Gastroesophageal sphincter (tissue), 4 donors: Measurements from ENCODE around the gene FBXO36. TPM values are rescaled to one million over a fixed set of nuclear protein-coding genes. Genes with fewer than 3 reads are reported as not detected.

Source experiments
- ATAC-seq: fragments of 150-250 bp; one replicate; pipeline ENCODE4 v1.9.1; 2016; ENCODE audit warnings: mild to moderate bottlenecking, moderate library complexity
- H3K27ac ChIP-seq, 4 donors: fragments of 200-600 bp; sonication (generic) in 3 of 4; 1 replicate in 3 of 4; 2 replicates in 1 of 4; pipeline ENCODE4 v1.5.1; 2016 to 2019
- H3K27me3 ChIP-seq: fragments of 200-600 bp; sonication (generic); one replicate; pipeline ENCODE4 v1.5.1; 2019
- H3K36me3 ChIP-seq, 2 donors: fragments of 200-600 bp; sonication (generic); one replicate each; pipeline ENCODE4 v1.5.1; 2019; ENCODE audit warnings: control low read depth in 1 of 2
- H3K4me1 ChIP-seq, 3 donors: fragments of 200-600 bp; sonication (generic); 1 replicate in 2 of 3; 2 replicates in 1 of 3; pipeline ENCODE4 v1.5.1; 2016 to 2019; ENCODE audit warnings: control low read depth in 2 of 3
- H3K4me3 ChIP-seq, 2 donors: fragments of 200-600 bp; sonication (generic); one replicate each; pipeline ENCODE4 v1.5.1; 2019; ENCODE audit warnings: mild to moderate bottlenecking in 1 of 2, moderate library complexity in 1 of 2
- H3K9me3 ChIP-seq, 3 donors: fragments of 200-600 bp; sonication (generic); one replicate each; pipeline ENCODE4 v1.5.1; 2017 to 2019; ENCODE audit warnings: control low read depth in 2 of 3
- EP300 ChIP-seq: sonication (generic); formaldehyde crosslinking; IDR thresholded peaks from one replicate; pipeline ENCODE4 v1.6.1; 2017; ENCODE audit warnings: antibody characterized with exemption, mild to moderate bottlenecking
- POLR2A ChIP-seq, 2 donors: fragments of 450-650 bp; IDR thresholded peaks; one replicate each; pipeline ENCODE4 v1.6.1; 2017; ENCODE audit warnings: antibody characterized with exemption in 2 of 2, mild to moderate bottlenecking in 2 of 2, moderate library complexity in 1 of 2
- POLR2AphosphoS5 ChIP-seq: sonication (generic); formaldehyde crosslinking; IDR thresholded peaks from one replicate; pipeline ENCODE4 v1.6.1; 2017; ENCODE audit warnings: antibody characterized with exemption
- WGBS, 2 donors: methylation state at CpG; one replicate each; pipeline ENCODE4 v1.1.5; 2018; ENCODE audit warnings: low coverage in 1 of 2; 5-methylcytosine and 5-hydroxymethylcytosine counted together
- total RNA-seq, 4 donors: library from RNA; depleted of rRNA; stranded (reverse); fragments of >200 nt; gene quantifications; one replicate each; pipeline ENCODE4 v1.1.0, GENCODE V29; 2016
- TF ChIP-seq, protein P1 (sequence below), 4 experiments: fragments of 200-600 bp in 2 of 4; fragments of 450-650 bp in 2 of 4; sonication (generic) in 1 of 4; IDR thresholded peaks; one replicate each; pipeline ENCODE4 v1.5.1; 2017 to 2019; ENCODE audit warnings: antibody characterized with exemption in 4 of 4, mild to moderate bottlenecking in 2 of 4, moderate library complexity in 2 of 4

Gene FBXO36
- total RNA-seq, 4 donors from 2014 or later = 2.2 to 3.6 (median 3.4) TPM

DNA sequence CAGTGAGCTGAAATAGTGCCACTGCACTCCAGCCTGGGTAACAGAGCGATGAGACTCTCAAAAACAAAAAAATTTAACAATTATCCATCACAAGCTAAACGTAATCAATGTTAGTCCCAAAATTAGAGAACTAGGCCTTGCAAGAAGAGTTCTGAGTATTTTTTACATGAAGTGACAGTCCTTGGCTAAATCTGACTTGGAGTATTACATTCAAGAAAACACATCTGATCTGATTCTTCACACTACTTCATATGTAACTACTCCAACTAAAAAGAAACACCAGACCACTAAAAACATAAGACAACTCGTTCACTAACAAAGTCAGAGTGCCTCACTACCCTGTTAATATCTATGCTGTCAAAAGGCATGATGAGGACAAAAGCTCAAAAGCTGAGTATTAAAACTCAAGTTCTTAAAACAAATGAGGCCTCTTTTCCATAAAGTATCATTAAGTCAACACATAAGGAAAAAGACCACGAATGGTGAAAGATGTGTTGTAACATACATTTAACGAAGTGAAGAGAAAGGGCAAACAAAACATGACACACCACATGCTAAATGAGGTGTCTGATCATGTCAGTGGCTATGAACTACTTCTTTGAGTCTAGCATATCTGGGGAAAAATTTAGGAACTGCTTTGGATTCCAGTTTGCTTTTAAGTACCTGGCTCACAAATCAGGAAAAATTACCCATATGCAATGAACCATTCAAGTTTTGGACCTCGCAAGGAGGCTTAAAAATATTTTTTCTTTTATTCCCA is 42.9 kb upstream of the FBXO36 start:
- TF ChIP-seq POLR2AphosphoS5 (no peak), EP300 (no peak), POLR2A (IDR thresholded peaks at IDR 0.05) (no peak)
- TF ChIP-seq, protein P1, sequence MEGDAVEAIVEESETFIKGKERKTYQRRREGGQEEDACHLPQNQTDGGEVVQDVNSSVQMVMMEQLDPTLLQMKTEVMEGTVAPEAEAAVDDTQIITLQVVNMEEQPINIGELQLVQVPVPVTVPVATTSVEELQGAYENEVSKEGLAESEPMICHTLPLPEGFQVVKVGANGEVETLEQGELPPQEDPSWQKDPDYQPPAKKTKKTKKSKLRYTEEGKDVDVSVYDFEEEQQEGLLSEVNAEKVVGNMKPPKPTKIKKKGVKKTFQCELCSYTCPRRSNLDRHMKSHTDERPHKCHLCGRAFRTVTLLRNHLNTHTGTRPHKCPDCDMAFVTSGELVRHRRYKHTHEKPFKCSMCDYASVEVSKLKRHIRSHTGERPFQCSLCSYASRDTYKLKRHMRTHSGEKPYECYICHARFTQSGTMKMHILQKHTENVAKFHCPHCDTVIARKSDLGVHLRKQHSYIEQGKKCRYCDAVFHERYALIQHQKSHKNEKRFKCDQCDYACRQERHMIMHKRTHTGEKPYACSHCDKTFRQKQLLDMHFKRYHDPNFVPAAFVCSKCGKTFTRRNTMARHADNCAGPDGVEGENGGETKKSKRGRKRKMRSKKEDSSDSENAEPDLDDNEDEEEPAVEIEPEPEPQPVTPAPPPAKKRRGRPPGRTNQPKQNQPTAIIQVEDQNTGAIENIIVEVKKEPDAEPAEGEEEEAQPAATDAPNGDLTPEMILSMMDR (IDR thresholded peaks at IDR 0.05) = no peak
- no peak for ATAC-seq
- no peak overlapping the region for H3K27ac ChIP-seq
- WGBS, 2 donors = 67 to 83% methylated on average over 4 to 6 of the region's 6 CpGs
- H3K9me3 ChIP-seq = no peaks in the 10 kb centered on the region
- H3K36me3 ChIP-seq = peaks cover 0 to 50% of the 10 kb centered on the region in 2 donors
- no peak overlapping the region for H3K4me3 ChIP-seq
- H3K4me1 ChIP-seq = peaks cover 0 to 31% (median 8%) of the 10 kb centered on the region in 3 donors
- no peaks in the 10 kb centered on the region for H3K27me3 ChIP-seq

DNA sequence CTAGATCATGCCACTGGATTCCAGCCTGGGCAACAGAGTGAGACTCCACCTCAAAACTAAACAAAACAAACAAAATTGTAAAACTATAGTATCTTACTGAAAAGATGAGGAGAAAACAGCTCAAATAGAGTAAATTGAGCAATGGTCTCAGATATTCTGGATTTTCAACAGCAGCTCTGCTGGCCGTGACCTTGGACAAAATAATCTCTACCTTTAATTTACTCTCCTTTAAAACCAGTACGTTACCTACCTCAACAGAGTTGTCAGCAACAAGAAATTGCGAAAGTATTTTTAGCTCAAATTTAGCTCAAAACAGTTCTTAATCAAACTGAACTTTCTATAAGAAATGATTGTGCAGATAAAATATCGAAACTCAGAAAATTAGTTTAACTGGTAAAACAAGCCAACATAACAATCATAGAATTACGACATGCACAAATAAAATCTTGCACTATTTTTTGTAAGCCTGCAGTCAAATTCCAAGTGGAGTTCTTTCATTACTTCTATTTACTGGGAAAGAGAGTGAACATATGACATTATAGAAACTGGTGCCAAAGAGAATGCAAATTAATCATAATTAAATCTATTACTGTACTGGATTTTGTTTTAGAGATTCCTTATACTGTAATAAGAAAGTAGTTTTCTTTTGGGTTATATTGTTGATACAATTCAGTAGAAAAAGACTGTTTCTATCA is 41.3 kb upstream of the FBXO36 start:
- H3K9me3 ChIP-seq = no peaks in the 10 kb centered on the region
- peaks cover 0 to 42% (median 5%) of the 10 kb centered on the region in 3 donors for H3K4me1 ChIP-seq
- H3K27ac ChIP-seq = no peak overlapping the region
- H3K4me3 ChIP-seq = no peak overlapping the region
- TF ChIP-seq, protein P1 (IDR thresholded peaks at IDR 0.05) = no peak
- TF ChIP-seq EP300 (no peak), POLR2AphosphoS5 (no peak), POLR2A (IDR thresholded peaks at IDR 0.05) (no peak)
- WGBS, 2 donors = 57 to 66% methylated on average over 5 of the region's 5 CpGs
- peaks cover 0 to 46% of the 10 kb centered on the region in 2 donors for H3K36me3 ChIP-seq
- no peak for ATAC-seq
- no peaks in the 10 kb centered on the region for H3K27me3 ChIP-seq

DNA sequence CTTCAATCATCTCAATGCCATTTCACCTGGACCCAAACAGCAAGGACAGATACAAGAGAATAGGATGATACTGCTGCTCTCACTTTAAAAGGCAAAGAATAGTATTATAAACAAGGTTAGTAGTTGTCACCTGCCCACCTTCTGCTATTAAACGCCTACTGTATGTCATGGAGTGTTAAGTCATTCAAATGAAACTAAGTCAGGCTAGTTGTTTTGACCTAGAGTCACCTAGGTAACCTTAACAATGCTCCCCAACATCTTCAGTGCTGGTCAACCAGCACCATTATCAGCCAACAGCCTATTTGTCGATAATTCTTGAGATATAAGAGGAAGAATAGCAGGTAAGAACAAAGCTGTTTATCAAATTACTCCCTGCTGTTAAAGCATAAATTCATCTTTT is 39.7 kb upstream of the FBXO36 start:
- TF ChIP-seq, protein P1 (IDR thresholded peaks at IDR 0.05) = no peak
- TF ChIP-seq POLR2AphosphoS5 (no peak), EP300 (no peak), POLR2A (IDR thresholded peaks at IDR 0.05) (no peak)
- Histone ChIP-seq H3K36me3 (peaks cover 0 to 30% of the 10 kb centered on the region in 2 donors), H3K4me1 (peaks cover 0 to 53% (median 5%) of the 10 kb centered on the region in 3 donors), H3K27ac (no peak overlapping the region), H3K27me3 (no peaks in the 10 kb centered on the region), H3K9me3 (no peaks in the 10 kb centered on the region), H3K4me3 (no peak overlapping the region)
- ATAC-seq = no peak
- 86 to 87% methylated on average over 2 of the region's 2 CpGs for WGBS, 2 donors

DNA sequence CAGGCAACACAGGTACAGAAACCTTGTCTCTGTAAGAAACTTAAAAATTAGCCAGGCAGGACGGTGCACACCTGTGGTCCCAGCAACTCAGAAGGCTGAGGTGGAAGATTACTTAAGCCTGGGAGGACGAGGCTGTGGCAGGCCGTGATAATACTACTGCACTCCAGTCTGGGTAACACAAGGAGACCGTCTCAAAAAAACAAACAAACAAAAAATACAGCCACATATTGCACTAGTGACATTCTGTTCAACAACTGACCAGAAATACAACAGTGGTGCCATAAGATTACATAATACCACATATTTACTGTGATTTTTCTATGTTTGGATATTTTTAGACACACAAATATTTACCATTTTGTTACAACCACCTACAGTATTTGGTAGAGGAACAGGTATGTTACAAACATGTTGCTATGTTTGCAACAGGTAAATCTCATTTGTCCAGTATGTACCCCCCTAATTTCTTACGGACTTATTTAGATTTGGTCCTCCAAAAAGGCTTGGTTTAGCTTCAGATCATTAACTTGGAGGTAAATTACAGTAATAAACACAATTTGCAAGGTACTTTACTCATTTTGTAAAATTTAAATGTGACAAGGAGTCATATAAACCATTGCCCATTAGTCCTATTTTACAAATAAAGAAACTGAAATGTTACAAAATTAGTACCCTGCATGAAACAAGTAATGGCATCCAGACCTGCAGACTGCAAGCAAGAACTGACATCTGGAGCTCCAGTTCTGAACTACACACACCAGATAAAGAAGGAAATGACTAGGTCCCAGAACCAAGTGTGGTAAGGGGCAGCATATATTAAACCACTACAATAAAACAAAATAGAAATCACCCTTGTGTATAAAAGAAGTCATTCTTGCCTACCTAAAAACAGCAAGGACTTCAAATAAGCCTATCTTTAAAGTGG is 37.3 kb upstream of the FBXO36 start:
- Histone ChIP-seq H3K4me1 (peaks cover 0 to 63% (median 5%) of the 10 kb centered on the region in 3 donors), H3K4me3 (no peak overlapping the region), H3K36me3 (peaks cover 0 to 6% of the 10 kb centered on the region in 2 donors), H3K9me3 (no peaks in the 10 kb centered on the region), H3K27ac (no peak overlapping the region), H3K27me3 (no peaks in the 10 kb centered on the region)
- TF ChIP-seq, protein P1 (IDR thresholded peaks at IDR 0.05) = no peak
- TF ChIP-seq POLR2A (IDR thresholded peaks at IDR 0.05) (no peak), POLR2AphosphoS5 (no peak), EP300 (no peak)
- WGBS, 2 donors = 86 to 87% methylated on average over 5 of the region's 5 CpGs
- ATAC-seq = no peak
